ENCODE results near the gene MRPL10. TPM values are rescaled to one million over a fixed set of nuclear protein-coding genes. Genes with fewer than 3 reads are reported as not detected.

Gene MRPL10
- total RNA-seq, 4 donors from 2014 or later, result 34.9 to 74.9 (median 55.0) TPM

GRCh38 chr17:47818002-47818695 is 13.2 kb downstream of the MRPL10 start:
- Histone ChIP-seq H3K27me3 (no peaks in the 10 kb centered on the region), H3K4me1 (peaks cover 0 to 30% (median 3%) of the 10 kb centered on the region in 3 donors), H3K36me3 (peaks cover 0 to 74% of the 10 kb centered on the region in 2 donors), H3K27ac (no peak overlapping the region), H3K9me3 (no peaks in the 10 kb centered on the region), H3K4me3 (no peak overlapping the region)
- 20 to 80% methylated on average over 1 of the region's 11 CpGs for WGBS, 2 donors (ENCODE audit: low coverage in 1 of 2)
- TF ChIP-seq CTCF (IDR thresholded peaks at IDR 0.05) (no peak), POLR2AphosphoS5 (IDR thresholded peaks at IDR 0.05) (no peak), EP300 (IDR thresholded peaks at IDR 0.05) (no peak), POLR2A (IDR thresholded peaks at IDR 0.05) (no peak)
- no peak for ATAC-seq

- H3K4me3 ChIP-seq, result no peak overlapping the region
- TF ChIP-seq POLR2A (IDR thresholded peaks at IDR 0.05) (no peak), CTCF (IDR thresholded peaks at IDR 0.05) (no peak), POLR2AphosphoS5 (IDR thresholded peaks at IDR 0.05) (no peak), EP300 (IDR thresholded peaks at IDR 0.05) (no peak)
- no peak overlapping the region for H3K27ac ChIP-seq
- H3K36me3 ChIP-seq, result peaks cover 0 to 80% of the 10 kb centered on the region in 2 donors
- H3K4me1 ChIP-seq, result peaks cover 0 to 22% (median 0%) of the 10 kb centered on the region in 3 donors
- no peaks in the 10 kb centered on the region for H3K27me3 ChIP-seq
- 92 to 93% methylated on average over 2 to 8 of the region's 10 CpGs for WGBS, 2 donors (ENCODE audit: low coverage in 1 of 2)
- ATAC-seq, result no peak
- H3K9me3 ChIP-seq, result no peaks in the 10 kb centered on the region
These were observed 14.4 kb downstream of the MRPL10 start for GRCh38 chr17:47816947-47817346.

- Histone ChIP-seq H3K27ac (no peak overlapping the region), H3K4me3 (no peak overlapping the region), H3K27me3 (no peaks in the 10 kb centered on the region), H3K4me1 (peaks cover 0 to 14% (median 0%) of the 10 kb centered on the region in 3 donors), H3K36me3 (peaks cover 0 to 86% of the 10 kb centered on the region in 2 donors), H3K9me3 (no peaks in the 10 kb centered on the region)
- TF ChIP-seq CTCF (IDR thresholded peaks at IDR 0.05) (no peak), POLR2A (IDR thresholded peaks at IDR 0.05) (no peak), POLR2AphosphoS5 (IDR thresholded peaks at IDR 0.05) (no peak), EP300 (IDR thresholded peaks at IDR 0.05) (no peak)
- no peak for ATAC-seq
- WGBS, 2 donors (ENCODE audit: low coverage in 1 of 2), result 97 to 100% methylated on average over 4 to 6 of the region's 21 CpGs
These were observed 15.1 kb downstream of the MRPL10 start for GRCh38 chr17:47816111-47816735.

GRCh38 chr17:47815106-47815918 is 16.0 kb downstream of the MRPL10 start:
- ATAC-seq, result no peak
- Histone ChIP-seq H3K9me3 (no peaks in the 10 kb centered on the region), H3K27ac (no peak overlapping the region), H3K27me3 (no peaks in the 10 kb centered on the region), H3K36me3 (peaks cover 0 to 95% of the 10 kb centered on the region in 2 donors), H3K4me3 (no peak overlapping the region), H3K4me1 (peaks cover 0 to 8% (median 0%) of the 10 kb centered on the region in 3 donors)
- 89 to 91% methylated on average over 3 to 5 of the region's 21 CpGs for WGBS, 2 donors (ENCODE audit: low coverage in 1 of 2)
- no peak for TF ChIP-seq CTCF (IDR thresholded peaks at IDR 0.05)
- no peak for TF ChIP-seq EP300 (IDR thresholded peaks at IDR 0.05)
- no peak for TF ChIP-seq POLR2A (IDR thresholded peaks at IDR 0.05)
- TF ChIP-seq POLR2AphosphoS5 (IDR thresholded peaks at IDR 0.05), result no peak

Measured in gastroesophageal sphincter (tissue), 4 donors.